Body of pancreas (tissue), 4 donors: ENCODE data around the gene SLC25A53.

ENCODE experiments used
- CTCF ChIP-seq, 7 experiments: fragments of 450-650 bp in 4 of 7; fragments of 200-600 bp in 3 of 7; sonication (generic) in 3 of 7; IDR thresholded peaks; one replicate each; pipeline ENCODE4 v1.5.1; 2016 to 2019; ENCODE audit warnings: antibody characterized with exemption in 7 of 7
- POLR2A ChIP-seq, 3 donors: fragments of 450-650 bp; IDR thresholded peaks; one replicate each; pipeline ENCODE4 v1.6.1; 2016; ENCODE audit warnings: antibody characterized with exemption in 3 of 3, mild to moderate bottlenecking in 2 of 3

GRCh38 chrX:104130808-104131207 lies 26.0 kb downstream of the SLC25A53 start:
- no peak for TF ChIP-seq POLR2A (IDR thresholded peaks at IDR 0.05)
- TF ChIP-seq CTCF (IDR thresholded peaks at IDR 0.05): no peak
